ENCODE results near the gene KRTAP10-4.

GRCh38 chr21:44601596-44602462 is 28.3 kb downstream of the KRTAP10-4 start:
- TF ChIP-seq POLR2A (IDR thresholded peaks at IDR 0.05) (no peak), CTCF (IDR thresholded peaks at IDR 0.05) (no peak), EP300 (IDR thresholded peaks at IDR 0.05) (no peak), POLR2AphosphoS5 (IDR thresholded peaks at IDR 0.05) (no peak)
